CD14-positive monocyte (primary cell): Measurements from ENCODE around the gene VSX1. TPM values are rescaled to one million over a fixed set of nuclear protein-coding genes. Genes with fewer than 3 reads are reported as not detected.

ENCODE experiments used
- DNase-seq, 3 donors: peaks; one replicate each; pipeline ENCODE4 v3.0.0-alpha.2; 2011 to 2022
- H2AFZ ChIP-seq: 2 replicates; pipeline ENCODE4 v1.6.0; 2012; ENCODE audit warnings: mild to moderate bottlenecking, low read depth, low read length, inconsistent platforms; ENCODE audit not compliant: insufficient read depth, poor library complexity, severe bottlenecking
- H3K27ac ChIP-seq, 2 donors: 1 replicate in 1 of 2; 2 replicates in 1 of 2; pipeline ENCODE4 v1.5.1; 2012 to 2013; ENCODE audit warnings: low read length in 2 of 2, control low read depth in 1 of 2, inconsistent platforms in 1 of 2, low read depth in 1 of 2, mild to moderate bottlenecking in 1 of 2
- H3K27me3 ChIP-seq, 2 donors: one replicate each; pipeline versions ENCODE4 v1.6.0 to v1.6.1; 2011 to 2013; ENCODE audit warnings: low read length in 2 of 2; ENCODE audit not compliant: control insufficient read depth in 2 of 2, insufficient read depth in 2 of 2
- H3K36me3 ChIP-seq, 2 donors: replicated peaks in 1 of 2; 1 replicate in 1 of 2; 2 replicates in 1 of 2; pipeline versions ENCODE4 v1.5.1 to v1.6.1; 2012 to 2013; ENCODE audit warnings: low read length in 2 of 2, control low read depth in 1 of 2, inconsistent platforms in 1 of 2, mild to moderate bottlenecking in 1 of 2; ENCODE audit not compliant: insufficient read depth in 2 of 2, control insufficient read depth in 1 of 2
- H3K4me1 ChIP-seq, 2 donors: 1 replicate in 1 of 2; 2 replicates in 1 of 2; pipeline versions ENCODE4 v1.5.1 to v1.6.1; 2012 to 2013; ENCODE audit warnings: low read length in 2 of 2, control low read depth in 1 of 2, inconsistent platforms in 1 of 2, mild to moderate bottlenecking in 1 of 2, moderate library complexity in 1 of 2; ENCODE audit not compliant: insufficient read depth in 2 of 2, control insufficient read depth in 1 of 2
- H3K4me2 ChIP-seq: replicated peaks from 2 replicates; pipeline ENCODE3; 2012; ENCODE audit warnings: low read length, moderate library complexity, mild to moderate bottlenecking; ENCODE audit not compliant: poor library complexity, severe bottlenecking; ENCODE audit errors: extremely low read depth
- H3K4me3 ChIP-seq, 3 experiments: fragments of 200-600 bp in 1 of 3; sonication (generic) in 1 of 3; replicated peaks in 1 of 3; 1 replicate in 2 of 3; 2 replicates in 1 of 3; pipeline ENCODE4 v1.5.1; 2011 to 2013; ENCODE audit warnings: low read length in 3 of 3, mild to moderate bottlenecking in 3 of 3, control low read depth in 2 of 3, low read depth in 2 of 3, inconsistent platforms in 1 of 3, moderate library complexity in 1 of 3
- H3K79me2 ChIP-seq: 2 replicates; pipeline ENCODE4 v1.6.0; 2012; ENCODE audit warnings: mild to moderate bottlenecking, control low read depth, inconsistent platforms, low read length, moderate library complexity; ENCODE audit not compliant: insufficient read depth
- H3K9ac ChIP-seq: 2 replicates; pipeline ENCODE4 v1.6.0; 2017; ENCODE audit warnings: low read length, mild to moderate bottlenecking; ENCODE audit not compliant: insufficient read depth, poor library complexity, severe bottlenecking
- H3K9me3 ChIP-seq, 2 donors: replicated peaks in 1 of 2; 1 replicate in 1 of 2; 2 replicates in 1 of 2; pipeline versions ENCODE4 v1.5.1 to v1.6.1; 2012 to 2013; ENCODE audit warnings: low read length in 2 of 2, control low read depth in 1 of 2; ENCODE audit not compliant: control insufficient read depth in 1 of 2, insufficient read depth in 1 of 2
- H4K20me1 ChIP-seq: 2 replicates; pipeline ENCODE4 v1.6.0; 2012; ENCODE audit warnings: mild to moderate bottlenecking, low read length, control low read depth, moderate library complexity; ENCODE audit not compliant: insufficient read depth
- H3K27ac Mint-ChIP-seq, 7 donors: one replicate each; pipeline ENCODE4 v1.8.0; 2020; ENCODE audit warnings: mild to moderate bottlenecking in 7 of 7, mixed read lengths in 7 of 7, moderate library complexity in 6 of 7, inconsistent platforms in 2 of 7
- H3K27me3 Mint-ChIP-seq, 3 donors: one replicate each; pipeline ENCODE4 v1.8.0; 2021 to 2022; ENCODE audit warnings: low read depth in 3 of 3, mild to moderate bottlenecking in 3 of 3, mixed read lengths in 3 of 3, moderate library complexity in 3 of 3, inconsistent platforms in 1 of 3
- H3K36me3 Mint-ChIP-seq, 2 donors: one replicate each; pipeline ENCODE4 v1.8.0; 2020; ENCODE audit warnings: mixed read lengths in 2 of 2, inconsistent platforms in 1 of 2, mild to moderate bottlenecking in 1 of 2
- H3K4me1 Mint-ChIP-seq: one replicate; pipeline ENCODE4 v1.8.0; 2020; ENCODE audit warnings: mild to moderate bottlenecking, mixed read lengths
- H3K4me3 Mint-ChIP-seq, 2 donors: one replicate each; pipeline ENCODE4 v1.8.0; 2020; ENCODE audit warnings: mild to moderate bottlenecking in 2 of 2, mixed read lengths in 2 of 2, moderate library complexity in 1 of 2
- H3K9me3 Mint-ChIP-seq, 7 donors: one replicate each; pipeline ENCODE4 v1.8.0; 2020 to 2022; ENCODE audit warnings: mixed read lengths in 7 of 7, mild to moderate bottlenecking in 6 of 7, moderate library complexity in 6 of 7, inconsistent platforms in 2 of 7
- CTCF ChIP-seq: fragments of 200-600 bp; IDR thresholded peaks from one replicate; pipeline ENCODE4 v1.8.0; 2022; ENCODE audit warnings: antibody characterized with exemption, mild to moderate bottlenecking
- WGBS: methylation state at CpG from one replicate; pipeline ENCODE4 v1.1.5; 2013; ENCODE audit warnings: missing lambda C conversion rate; ENCODE audit not compliant: insufficient coverage; 5-methylcytosine and 5-hydroxymethylcytosine counted together
- intact Hi-C, 2 donors: fragments of 100-400 bp; cut with micrococcal nuclease; formaldehyde crosslinking; loops; one replicate each; pipeline versions ENCODE4 v1.15.0 to v1.15.1; 2023
- polyA plus RNA-seq, 3 donors: library from polyadenylated mRNA; depleted of rRNA in 1 of 3; unstranded in 2 of 3; stranded (reverse) in 1 of 3; fragments of 300-500 nt in 2 of 3; fragments of >200 nt in 1 of 3; fragmentation: Illumina TruSeq in 2 of 3; gene quantifications; 1 replicate in 2 of 3; 2 replicates in 1 of 3; pipeline ENCODE4 v1.2.3, GENCODE V29; 2012 to 2021

Gene VSX1
- polyA plus RNA-seq, 3 donors: not detected

- no peak for TF ChIP-seq CTCF
- Histone ChIP-seq H3K4me3 (no peak overlapping the region), H3K9me3 (no peaks in the 10 kb centered on the region), H2AFZ (no peak overlapping the region), H3K4me1 (no peaks in the 10 kb centered on the region), H3K79me2 (no peaks in the 10 kb centered on the region), H3K36me3 (no peaks in the 10 kb centered on the region), H3K4me2 (no peak overlapping the region), H4K20me1 (no peaks in the 10 kb centered on the region), H3K9ac (no peak overlapping the region), H3K27me3 (no peaks in the 10 kb centered on the region), H3K27ac (no peak overlapping the region)
- no peak overlapping the region for H3K27ac Mint-ChIP-seq
- no peak overlapping the region for H3K4me3 Mint-ChIP-seq
- no peaks in the 10 kb centered on the region for H3K36me3 Mint-ChIP-seq
- peaks cover 10 to 16% (median 11%) of the 10 kb centered on the region in 3 donors for H3K27me3 Mint-ChIP-seq
- peaks cover 0 to 5% (median 0%) of the 10 kb centered on the region in 7 donors for H3K9me3 Mint-ChIP-seq
- WGBS: 100% methylated on average over 1 of the region's 3 CpGs
- no peaks in the 10 kb centered on the region for H3K4me1 Mint-ChIP-seq
- intact Hi-C loops: no loop called here
- DNase-seq: no peak
Measured at GRCh38 chr20:25103526-25103925, 21.6 kb upstream of the VSX1 start.

GRCh38 chr20:25100914-25101313 is 19.0 kb upstream of the VSX1 start:
- Histone ChIP-seq H2AFZ (no peak overlapping the region), H3K9ac (no peak overlapping the region), H3K4me1 (no peaks in the 10 kb centered on the region), H3K4me2 (no peak overlapping the region), H3K4me3 (no peak overlapping the region), H3K9me3 (no peaks in the 10 kb centered on the region), H3K27me3 (no peaks in the 10 kb centered on the region), H4K20me1 (no peaks in the 10 kb centered on the region), H3K27ac (no peak overlapping the region), H3K36me3 (no peaks in the 10 kb centered on the region), H3K79me2 (no peaks in the 10 kb centered on the region)
- DNase-seq: no peak
- no peaks in the 10 kb centered on the region for H3K4me1 Mint-ChIP-seq
- peaks cover 1 to 10% (median 3%) of the 10 kb centered on the region in 3 donors for H3K27me3 Mint-ChIP-seq
- H3K4me3 Mint-ChIP-seq: no peak overlapping the region
- no CpG with 5 or more reads among the region's 3 CpGs for WGBS
- no peak for TF ChIP-seq CTCF
- peaks cover 0 to 3% (median 0%) of the 10 kb centered on the region in 7 donors for H3K9me3 Mint-ChIP-seq
- intact Hi-C loops: no loop called here
- H3K27ac Mint-ChIP-seq: no peak overlapping the region
- H3K36me3 Mint-ChIP-seq: no peaks in the 10 kb centered on the region
